ENCODE results near the gene RAB36. TPM values are rescaled to one million over a fixed set of nuclear protein-coding genes. Genes with fewer than 3 reads are reported as not detected.

Gene RAB36
- total RNA-seq, 2 donors from 2014 or later = 1.3 to 3.1 TPM

GRCh38 chr22:23110922-23111527 is 34.3 kb upstream of the RAB36 start:
- H3K27ac ChIP-seq = no peak overlapping the region
- H3K36me3 ChIP-seq (replicated peaks in 1 of 2; ENCODE audit: insufficient read depth in 1 of 2, low read depth in 2 of 2) = no peaks in the 10 kb centered on the region
- H3K4me3 ChIP-seq = no peak overlapping the region
- WGBS, 2 donors = 77 to 81% methylated on average over 7 to 15 of the region's 15 CpGs
- DNase-seq (no peak), ATAC-seq (no peak)
- H3K9me3 ChIP-seq = no peaks in the 10 kb centered on the region
- intact Hi-C loops (cut with DNase I) = no loop called here
- no peaks in the 10 kb centered on the region for H3K27me3 ChIP-seq
- TF ChIP-seq CTCF (IDR thresholded peaks at IDR 0.05) (no peak), POLR2A (IDR thresholded peaks at IDR 0.05) (no peak)
- no peaks in the 10 kb centered on the region for H3K4me1 ChIP-seq

GRCh38 chr22:23112472-23113012 is 32.7 kb upstream of the RAB36 start:
- Histone ChIP-seq H3K27me3 (no peaks in the 10 kb centered on the region), H3K36me3 (replicated peaks in 1 of 2; ENCODE audit: insufficient read depth in 1 of 2, low read depth in 2 of 2) (no peaks in the 10 kb centered on the region), H3K9me3 (no peaks in the 10 kb centered on the region), H3K4me3 (no peak overlapping the region), H3K27ac (no peak overlapping the region), H3K4me1 (no peaks in the 10 kb centered on the region)
- no peak for DNase-seq
- 85 to 88% methylated on average over 7 of the region's 9 CpGs for WGBS, 2 donors
- TF ChIP-seq POLR2A (IDR thresholded peaks at IDR 0.05) (no peak), CTCF (IDR thresholded peaks at IDR 0.05) (no peak)
- ATAC-seq = no peak
- intact Hi-C loops (cut with DNase I) = no loop called here

- Histone ChIP-seq H3K36me3 (replicated peaks in 1 of 2; ENCODE audit: insufficient read depth in 1 of 2, low read depth in 2 of 2) (no peaks in the 10 kb centered on the region), H3K4me3 (no peak overlapping the region), H3K9me3 (no peaks in the 10 kb centered on the region), H3K27me3 (no peaks in the 10 kb centered on the region), H3K27ac (no peak overlapping the region), H3K4me1 (no peaks in the 10 kb centered on the region)
- DNase-seq (peak in 3 of 4 donors; percentile 21 to 34 (median 29)), ATAC-seq (no peak)
- TF ChIP-seq POLR2A (IDR thresholded peaks at IDR 0.05) (no peak), CTCF (IDR thresholded peaks at IDR 0.05) (no peak)
- intact Hi-C loops (cut with DNase I) = no loop called here
- 65 to 78% methylated on average over 6 to 14 of the region's 14 CpGs for WGBS, 2 donors
Measured at GRCh38 chr22:23113067-23113846, 32.0 kb upstream of the RAB36 start.

- Histone ChIP-seq H3K4me3 (no peak overlapping the region), H3K27me3 (no peaks in the 10 kb centered on the region), H3K9me3 (no peaks in the 10 kb centered on the region), H3K27ac (no peak overlapping the region), H3K36me3 (replicated peaks in 1 of 2; ENCODE audit: insufficient read depth in 1 of 2, low read depth in 2 of 2) (no peaks in the 10 kb centered on the region), H3K4me1 (no peaks in the 10 kb centered on the region)
- TF ChIP-seq CTCF (IDR thresholded peaks at IDR 0.05) (no peak), POLR2A (IDR thresholded peaks at IDR 0.05) (no peak)
- DNase-seq (no peak), ATAC-seq (no peak)
- intact Hi-C loops (cut with DNase I) = no loop called here
- WGBS, 2 donors = 75 to 79% methylated on average over 13 to 18 of the region's 18 CpGs
Measured at GRCh38 chr22:23113847-23114720, 31.2 kb upstream of the RAB36 start.
